ENCODE measurements around the gene LIPM. TPM values are rescaled to one million over a fixed set of nuclear protein-coding genes. Genes with fewer than 3 reads are reported as not detected.

The LIPM gene, protein sequence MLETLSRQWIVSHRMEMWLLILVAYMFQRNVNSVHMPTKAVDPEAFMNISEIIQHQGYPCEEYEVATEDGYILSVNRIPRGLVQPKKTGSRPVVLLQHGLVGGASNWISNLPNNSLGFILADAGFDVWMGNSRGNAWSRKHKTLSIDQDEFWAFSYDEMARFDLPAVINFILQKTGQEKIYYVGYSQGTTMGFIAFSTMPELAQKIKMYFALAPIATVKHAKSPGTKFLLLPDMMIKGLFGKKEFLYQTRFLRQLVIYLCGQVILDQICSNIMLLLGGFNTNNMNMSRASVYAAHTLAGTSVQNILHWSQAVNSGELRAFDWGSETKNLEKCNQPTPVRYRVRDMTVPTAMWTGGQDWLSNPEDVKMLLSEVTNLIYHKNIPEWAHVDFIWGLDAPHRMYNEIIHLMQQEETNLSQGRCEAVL
- 0.10 to 0.67 TPM (median 0.44 TPM) in 3 replicates for polyA plus RNA-seq
- polyA plus RNA-seq (2011; ENCODE audit: low read depth): 50.6 TPM
- polyA plus RNA-seq (2011; cell fraction: cytosol; rRNA removed): 0.12 and 0.19 TPM in 2 replicates
- polyA plus RNA-seq (2011; cell fraction: nucleus; rRNA removed): 0.56 and 1.0 TPM in 2 replicates
- polyA plus RNA-seq (2012; ENCODE audit: low replicate concordance): 0.15 and 35.1 TPM in 2 replicates
- polyA minus RNA-seq: 0.40 to 0.74 TPM in 2 of 3 replicates, not detected in the other
- polyA minus RNA-seq (2011; cell fraction: cytosol; rRNA and poly(A)+ RNA removed): not detected
- 0.54 and 1.2 TPM in 2 replicates for polyA minus RNA-seq (2011; cell fraction: nucleus; rRNA and poly(A)+ RNA removed)

DNA sequence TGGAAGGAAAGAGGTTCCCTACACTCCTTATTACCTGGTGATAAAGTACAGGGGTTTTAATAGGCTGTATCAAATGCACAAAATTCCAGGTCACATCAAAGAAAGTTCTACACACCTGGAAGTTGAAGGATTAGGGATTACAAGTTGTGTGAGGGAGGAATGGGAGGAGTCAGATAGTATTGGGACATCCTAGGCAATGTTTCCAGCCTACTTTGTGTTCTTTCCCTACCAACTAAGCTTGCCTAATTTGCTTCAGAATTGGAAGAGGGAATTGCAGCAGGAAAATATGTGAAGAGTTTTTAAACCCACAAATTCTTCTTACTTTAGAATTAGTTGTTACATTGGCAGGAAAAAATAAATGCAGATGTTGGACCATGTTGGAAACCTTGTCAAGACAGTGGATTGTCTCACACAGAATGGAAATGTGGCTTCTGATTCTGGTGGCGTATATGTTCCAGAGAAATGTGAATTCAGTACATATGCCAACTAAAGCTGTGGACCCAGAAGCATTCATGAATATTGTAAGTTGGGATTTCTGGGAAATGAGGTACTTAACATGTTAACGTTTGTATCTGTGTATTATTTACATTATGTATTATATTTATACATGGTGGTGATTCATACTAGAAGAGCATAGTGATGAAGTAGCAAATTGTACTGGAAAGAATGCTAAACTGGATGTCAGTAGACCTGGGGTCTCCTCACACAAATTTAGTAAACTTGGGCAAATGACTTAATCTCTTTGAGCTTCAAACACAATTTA lies at the start of gene LIPM:
Gene LIPM, plus strand, starts transcription at position 208 of the 763 bp plus-strand sequence. Its CDS starts 167 bp downstream, at position 375.
- no peak within 1 kb of the TSS for H3K4me3 ChIP-seq (ENCODE audit: control insufficient read depth in 2 of 3, extremely low read depth in 1 of 3, insufficient read depth in 2 of 3, low read depth in 1 of 3, low read length in 3 of 3)
- no peak for TF ChIP-seq EZH2 (IDR thresholded peaks at IDR 0.05; ENCODE audit: low read length)
- TF ChIP-seq, protein P1, sequence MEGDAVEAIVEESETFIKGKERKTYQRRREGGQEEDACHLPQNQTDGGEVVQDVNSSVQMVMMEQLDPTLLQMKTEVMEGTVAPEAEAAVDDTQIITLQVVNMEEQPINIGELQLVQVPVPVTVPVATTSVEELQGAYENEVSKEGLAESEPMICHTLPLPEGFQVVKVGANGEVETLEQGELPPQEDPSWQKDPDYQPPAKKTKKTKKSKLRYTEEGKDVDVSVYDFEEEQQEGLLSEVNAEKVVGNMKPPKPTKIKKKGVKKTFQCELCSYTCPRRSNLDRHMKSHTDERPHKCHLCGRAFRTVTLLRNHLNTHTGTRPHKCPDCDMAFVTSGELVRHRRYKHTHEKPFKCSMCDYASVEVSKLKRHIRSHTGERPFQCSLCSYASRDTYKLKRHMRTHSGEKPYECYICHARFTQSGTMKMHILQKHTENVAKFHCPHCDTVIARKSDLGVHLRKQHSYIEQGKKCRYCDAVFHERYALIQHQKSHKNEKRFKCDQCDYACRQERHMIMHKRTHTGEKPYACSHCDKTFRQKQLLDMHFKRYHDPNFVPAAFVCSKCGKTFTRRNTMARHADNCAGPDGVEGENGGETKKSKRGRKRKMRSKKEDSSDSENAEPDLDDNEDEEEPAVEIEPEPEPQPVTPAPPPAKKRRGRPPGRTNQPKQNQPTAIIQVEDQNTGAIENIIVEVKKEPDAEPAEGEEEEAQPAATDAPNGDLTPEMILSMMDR (optimal IDR thresholded peaks at IDR 0.05 in 1 of 3, IDR thresholded peaks at IDR 0.05 in 1 of 3, conservative IDR thresholded peaks at IDR 0.05 in 1 of 3; ENCODE audit: extremely low read depth in 1 of 3, insufficient read depth in 2 of 3, low read length in 3 of 3): no peak
- H3K36me3 ChIP-seq (ENCODE audit: control insufficient read depth in 2 of 2, extremely low read depth in 1 of 2, insufficient read depth in 2 of 2, low read length in 2 of 2): no peaks in the 10 kb centered on the region
- peaks cover 7% of the 10 kb centered on the region for H3K4me1 ChIP-seq (ENCODE audit: control insufficient read depth, extremely low read depth, insufficient read depth, low read length)
- H3K4me2 ChIP-seq (ENCODE audit: control insufficient read depth, extremely low read depth, insufficient read depth, low read depth, low read length): no peak within 1 kb of the TSS
- no peak within 1 kb of the TSS for H3K27ac ChIP-seq (ENCODE audit: control insufficient read depth, insufficient read depth, low read length)
- H3K9me3 ChIP-seq (ENCODE audit: control insufficient read depth, low read depth, low read length): no peaks in the 10 kb centered on the region
- no peak within 1 kb of the TSS for H3K9ac ChIP-seq (ENCODE audit: control insufficient read depth, extremely low read depth, insufficient read depth, low read length)
- no peaks in the 10 kb centered on the region for H3K27me3 ChIP-seq (ENCODE audit: control insufficient read depth, extremely low read depth, insufficient read depth, low read length)
- dilution Hi-C loops (cut with MboI; ENCODE audit: extremely low pct_ligation_motif_present, low sequenced_read_pairs): no loop called here
- DNase-seq (ENCODE audit: low read depth, low spot score): no peak
- H4K20me1 ChIP-seq (ENCODE audit: control insufficient read depth, extremely low read depth, insufficient read depth, low read length): no peaks in the 10 kb centered on the region
- no peaks in the 10 kb centered on the region for H3K9me1 ChIP-seq (ENCODE audit: control insufficient read depth, extremely low read depth, insufficient read depth, low read length)
- no peak within 1 kb of the TSS for H2AFZ ChIP-seq (ENCODE audit: control insufficient read depth, low read length)
- H3K79me2 ChIP-seq (ENCODE audit: control insufficient read depth, insufficient read depth, low read length): no peaks in the 10 kb centered on the region
- no peak for FAIRE-seq

DNA sequence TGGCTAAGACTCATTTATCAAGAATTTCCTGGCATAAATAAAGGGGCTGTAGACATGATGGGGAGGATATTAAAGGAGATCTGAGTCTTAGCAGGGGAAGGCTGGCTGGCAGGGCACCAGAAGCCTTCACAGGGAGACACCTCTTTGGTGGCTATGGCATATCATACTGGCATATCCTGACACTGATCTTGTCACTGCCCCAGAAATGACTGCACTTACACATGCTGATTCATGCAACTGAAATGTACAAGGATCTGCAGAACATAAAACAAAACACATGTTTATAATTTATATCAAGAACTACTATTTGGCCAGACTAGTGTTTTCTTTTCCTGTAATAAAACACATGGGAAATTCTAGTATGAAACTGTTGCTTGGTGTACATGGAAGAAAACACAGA lies 48.2 kb upstream of the LIPM start:
- no peak for TF ChIP-seq EZH2 (IDR thresholded peaks at IDR 0.05; ENCODE audit: low read length)
- TF ChIP-seq, protein P1 (optimal IDR thresholded peaks at IDR 0.05 in 1 of 3, IDR thresholded peaks at IDR 0.05 in 1 of 3, conservative IDR thresholded peaks at IDR 0.05 in 1 of 3; ENCODE audit: extremely low read depth in 1 of 3, insufficient read depth in 2 of 3, low read length in 3 of 3): no peak
- peaks cover 5% of the 10 kb centered on the region for H3K4me1 ChIP-seq (ENCODE audit: control insufficient read depth, extremely low read depth, insufficient read depth, low read length)
- no peaks in the 10 kb centered on the region for H3K36me3 ChIP-seq (ENCODE audit: control insufficient read depth in 2 of 2, extremely low read depth in 1 of 2, insufficient read depth in 2 of 2, low read length in 2 of 2)
- H3K9me3 ChIP-seq (ENCODE audit: control insufficient read depth, low read depth, low read length): no peaks in the 10 kb centered on the region
- no peak overlapping the region for H3K27ac ChIP-seq (ENCODE audit: control insufficient read depth, insufficient read depth, low read length)
- no peaks in the 10 kb centered on the region for H3K79me2 ChIP-seq (ENCODE audit: control insufficient read depth, insufficient read depth, low read length)
- no peak overlapping the region for H3K4me3 ChIP-seq (ENCODE audit: control insufficient read depth in 2 of 3, extremely low read depth in 1 of 3, insufficient read depth in 2 of 3, low read depth in 1 of 3, low read length in 3 of 3)
- dilution Hi-C loops (cut with MboI; ENCODE audit: extremely low pct_ligation_motif_present, low sequenced_read_pairs): no loop called here
- H4K20me1 ChIP-seq (ENCODE audit: control insufficient read depth, extremely low read depth, insufficient read depth, low read length): no peaks in the 10 kb centered on the region
- H3K9me1 ChIP-seq (ENCODE audit: control insufficient read depth, extremely low read depth, insufficient read depth, low read length): no peaks in the 10 kb centered on the region
- no peak overlapping the region for H3K4me2 ChIP-seq (ENCODE audit: control insufficient read depth, extremely low read depth, insufficient read depth, low read depth, low read length)
- no peak overlapping the region for H3K9ac ChIP-seq (ENCODE audit: control insufficient read depth, extremely low read depth, insufficient read depth, low read length)
- H2AFZ ChIP-seq (ENCODE audit: control insufficient read depth, low read length): no peak overlapping the region
- no peaks in the 10 kb centered on the region for H3K27me3 ChIP-seq (ENCODE audit: control insufficient read depth, extremely low read depth, insufficient read depth, low read length)
- FAIRE-seq (no peak), DNase-seq (ENCODE audit: low read depth, low spot score) (no peak)

Measured in keratinocyte (primary cell).